Left lung (tissue), 10 donors: Measurements from ENCODE around the gene CADM1. TPM values are rescaled to one million over a fixed set of nuclear protein-coding genes. Genes with fewer than 3 reads are reported as not detected.

Source experiments
- ATAC-seq: fragments of 200-7000 bp; cut with Tn5 transposase; one replicate; pipeline ENCODE4 v1.9.1; 2020; ENCODE audit warnings: moderate library complexity
- DNase-seq, 4 donors: peaks; one replicate each; pipeline ENCODE4 v3.0.0-alpha.2; 2013 to 2020
- H3K27ac ChIP-seq, 2 donors: fragments of 200-600 bp; sonication (generic) in 1 of 2; one replicate each; pipeline versions ENCODE4 v1.5.0 to v1.8.0; 2020 to 2021
- H3K27me3 ChIP-seq, 2 donors: fragments of 200-600 bp; sonication (generic) in 1 of 2; one replicate each; pipeline versions ENCODE4 v1.5.0 to v1.8.0; 2020 to 2021
- H3K36me3 ChIP-seq, 2 donors: fragments of 200-600 bp; sonication (generic) in 1 of 2; one replicate each; pipeline versions ENCODE4 v1.5.0 to v1.8.0; 2020 to 2021
- H3K4me1 ChIP-seq, 2 donors: fragments of 200-600 bp; one replicate each; pipeline ENCODE4 v1.8.0; 2021
- H3K4me3 ChIP-seq, 2 donors: fragments of 200-600 bp; sonication (generic) in 1 of 2; one replicate each; pipeline versions ENCODE4 v1.5.0 to v1.8.0; 2020 to 2021; ENCODE audit warnings: mild to moderate bottlenecking in 1 of 2
- H3K9me3 ChIP-seq, 2 donors: fragments of 200-600 bp; sonication (generic) in 1 of 2; one replicate each; pipeline versions ENCODE4 v1.5.0 to v1.8.0; 2020 to 2021
- CTCF ChIP-seq, 2 donors: fragments of 200-600 bp; sonication (generic) in 1 of 2; IDR thresholded peaks; one replicate each; pipeline versions ENCODE4 v1.5.0 to v1.8.0; 2021; ENCODE audit warnings: antibody characterized with exemption in 2 of 2
- intact Hi-C, 2 donors: fragments of 100-400 bp; cut with DNase I; formaldehyde crosslinking; loops; one replicate each; pipeline versions ENCODE4 v1.11.2 to v1.14.2; 2022
- polyA plus RNA-seq, 6 donors: library from polyadenylated mRNA; unstranded; fragments of 120-200 nt; gene quantifications; one replicate each; pipeline ENCODE4 v1.2.1, GENCODE V29; 2013; ENCODE audit not compliant: insufficient read length in 6 of 6
- total RNA-seq, 2 donors: library from RNA; stranded (reverse); fragmentation: NEBNext Ultra II Directional; extraction: Animal tissue kit (Norgen Biotek cat#: 25700); gene quantifications; one replicate each; pipeline ENCODE4 v1.2.1, GENCODE V29; 2021
- donor health status: DM: no; HTN: yes; CAD: no.
- donor health status: DM: no; HTN: no; CAD: no.

Gene CADM1
- total and polyA plus RNA-seq, 8 donors, result 105 to 307 (median 156) TPM

GRCh38 chr11:115208808-115209259 is 295.4 kb downstream of the CADM1 start:
- TF ChIP-seq CTCF (IDR thresholded peaks at IDR 0.05), result no peak
- no peak overlapping the region for H3K4me3 ChIP-seq
- H3K9me3 ChIP-seq, result no peaks in the 10 kb centered on the region
- H3K27me3 ChIP-seq, result no peaks in the 10 kb centered on the region
- no peak overlapping the region for H3K27ac ChIP-seq
- intact Hi-C loops, result no loop called here
- H3K36me3 ChIP-seq, result no peaks in the 10 kb centered on the region
- DNase-seq, result no peak
- H3K4me1 ChIP-seq, result no peaks in the 10 kb centered on the region
- no peak for ATAC-seq

GRCh38 chr11:115207916-115208315 is 296.3 kb downstream of the CADM1 start:
- Histone ChIP-seq H3K9me3 (no peaks in the 10 kb centered on the region), H3K27ac (no peak overlapping the region), H3K27me3 (no peaks in the 10 kb centered on the region), H3K4me1 (no peaks in the 10 kb centered on the region), H3K36me3 (no peaks in the 10 kb centered on the region), H3K4me3 (no peak overlapping the region)
- TF ChIP-seq CTCF (IDR thresholded peaks at IDR 0.05), result no peak
- ATAC-seq, result no peak
- intact Hi-C loops, result no loop called here
- DNase-seq, result no peak

- Histone ChIP-seq H3K4me1 (no peaks in the 10 kb centered on the region), H3K27ac (no peak overlapping the region), H3K27me3 (no peaks in the 10 kb centered on the region), H3K4me3 (no peak overlapping the region), H3K9me3 (no peaks in the 10 kb centered on the region), H3K36me3 (no peaks in the 10 kb centered on the region)
- DNase-seq (no peak), ATAC-seq (no peak)
- no peak for TF ChIP-seq CTCF (IDR thresholded peaks at IDR 0.05)
- intact Hi-C loops, result no loop called here
These were observed 297.0 kb downstream of the CADM1 start for GRCh38 chr11:115207166-115207591.

GRCh38 chr11:115206365-115207022 is 297.7 kb downstream of the CADM1 start:
- intact Hi-C loops, result no loop called here
- Histone ChIP-seq H3K27me3 (no peaks in the 10 kb centered on the region), H3K27ac (no peak overlapping the region), H3K9me3 (no peaks in the 10 kb centered on the region), H3K4me1 (no peaks in the 10 kb centered on the region), H3K4me3 (no peak overlapping the region), H3K36me3 (no peaks in the 10 kb centered on the region)
- DNase-seq, result no peak
- no peak for ATAC-seq
- TF ChIP-seq CTCF (IDR thresholded peaks at IDR 0.05), result no peak

- TF ChIP-seq CTCF (IDR thresholded peaks at IDR 0.05), result no peak
- ATAC-seq (no peak), DNase-seq (no peak)
- Histone ChIP-seq H3K27me3 (no peaks in the 10 kb centered on the region), H3K36me3 (no peaks in the 10 kb centered on the region), H3K9me3 (no peaks in the 10 kb centered on the region), H3K27ac (no peak overlapping the region), H3K4me1 (no peaks in the 10 kb centered on the region), H3K4me3 (no peak overlapping the region)
- intact Hi-C loops, result no loop called here
These were observed 301.2 kb downstream of the CADM1 start for GRCh38 chr11:115202900-115203552.
